Measurements from ENCODE around the gene ING4. TPM values are rescaled to one million over a fixed set of nuclear protein-coding genes. Genes with fewer than 3 reads are reported as not detected.

The ING4 gene
- total RNA-seq, 1 donor from 2014 or later = 41.3 TPM

GRCh38 chr12:6646276-6647082 lies 16.4 kb downstream of the ING4 start:
- DNase-seq = no peak
- Histone ChIP-seq H3K27me3 (ENCODE audit: low read depth) (no peaks in the 10 kb centered on the region), H3K36me3 (peaks cover 33% of the 10 kb centered on the region), H3K9me3 (no peaks in the 10 kb centered on the region), H3K27ac (peak overlapping the region; percentile 62), H3K4me3 (peak overlapping the region; percentile 54), H3K4me1 (peaks cover 25% of the 10 kb centered on the region)
- intact Hi-C loops (cut with DNase I) = no loop called here
- no peak for TF ChIP-seq CTCF (IDR thresholded peaks at IDR 0.05)
- ATAC-seq = no peak

GRCh38 chr12:6644903-6645302 lies 18.0 kb downstream of the ING4 start:
- H3K27ac ChIP-seq = peak overlapping the region; percentile 70
- peak; percentile 20 for TF ChIP-seq CTCF (IDR thresholded peaks at IDR 0.05)
- ATAC-seq (no peak), DNase-seq (no peak)
- no peaks in the 10 kb centered on the region for H3K27me3 ChIP-seq (ENCODE audit: low read depth)
- intact Hi-C loops (cut with DNase I) = no loop called here
- H3K36me3 ChIP-seq = peaks cover 17% of the 10 kb centered on the region
- H3K9me3 ChIP-seq = no peaks in the 10 kb centered on the region
- no peak overlapping the region for H3K4me3 ChIP-seq
- peaks cover 25% of the 10 kb centered on the region for H3K4me1 ChIP-seq

GRCh38 chr12:6644257-6644596 lies 18.7 kb downstream of the ING4 start:
- intact Hi-C loops (cut with DNase I) = no loop called here
- Histone ChIP-seq H3K27ac (peak overlapping the region; percentile 70), H3K9me3 (no peaks in the 10 kb centered on the region), H3K4me1 (peaks cover 25% of the 10 kb centered on the region), H3K36me3 (peaks cover 12% of the 10 kb centered on the region), H3K4me3 (no peak overlapping the region), H3K27me3 (ENCODE audit: low read depth) (no peaks in the 10 kb centered on the region)
- DNase-seq (no peak), ATAC-seq (peak; percentile 48 to 74)
- TF ChIP-seq CTCF (IDR thresholded peaks at IDR 0.05) = no peak

- intact Hi-C loops (cut with DNase I) = no loop called here
- Histone ChIP-seq H3K4me1 (peaks cover 25% of the 10 kb centered on the region), H3K9me3 (no peaks in the 10 kb centered on the region), H3K27ac (peak overlapping the region; percentile 70), H3K27me3 (ENCODE audit: low read depth) (no peaks in the 10 kb centered on the region), H3K36me3 (peaks cover 9% of the 10 kb centered on the region), H3K4me3 (no peak overlapping the region)
- ATAC-seq (peak in 1 of 2 donors; percentile 61), DNase-seq (no peak)
- no peak for TF ChIP-seq CTCF (IDR thresholded peaks at IDR 0.05)
Observed at GRCh38 chr12:6643569-6644256, 19.2 kb downstream of the ING4 start.

GRCh38 chr12:6641131-6641530 lies 21.8 kb downstream of the ING4 start:
- H3K36me3 ChIP-seq = no peaks in the 10 kb centered on the region
- peaks cover 30% of the 10 kb centered on the region for H3K4me1 ChIP-seq
- ATAC-seq (no peak), DNase-seq (no peak)
- H3K27ac ChIP-seq = no peak overlapping the region
- TF ChIP-seq CTCF (IDR thresholded peaks at IDR 0.05) = no peak
- intact Hi-C loops (cut with DNase I) = no loop called here
- H3K27me3 ChIP-seq (ENCODE audit: low read depth) = no peaks in the 10 kb centered on the region
- no peaks in the 10 kb centered on the region for H3K9me3 ChIP-seq
- no peak overlapping the region for H3K4me3 ChIP-seq

Data from lower lobe of right lung (tissue), 2 donors.